GM23338 (cell line): ENCODE results near the gene DDIAS. TPM values are rescaled to one million over a fixed set of nuclear protein-coding genes. Genes with fewer than 3 reads are reported as not detected.

Experiments used
- ATAC-seq: fragments of 200-7000 bp; cut with Tn5 transposase; 3 replicates; pipeline ENCODE4 v1.9.1; 2020
- DNase-seq: peaks from one replicate; pipeline ENCODE4 v3.0.0-alpha.2; 2015; ENCODE audit warnings: low spot score
- H2AFZ ChIP-seq: fragments of 200-600 bp; sonication (generic); 2 replicates; pipeline ENCODE4 v1.8.0; 2016; ENCODE audit warnings: antibody characterized with exemption, mild to moderate bottlenecking, moderate library complexity
- H3F3A ChIP-seq: fragments of 200-600 bp; sonication (generic); replicated peaks from 2 replicates; pipeline ENCODE4 v1.8.0; 2017; ENCODE audit warnings: antibody characterized with exemption, mixed run types, low read depth
- H3K27ac ChIP-seq: fragments of 200-600 bp; sonication (generic); 2 replicates; pipeline ENCODE4 v1.6.1; 2016; ENCODE audit warnings: low read depth
- H3K27me3 ChIP-seq: fragments of 200-600 bp; sonication (generic); 2 replicates; pipeline ENCODE4 v1.8.0; 2016; ENCODE audit warnings: mild to moderate bottlenecking, mixed run types, moderate library complexity; ENCODE audit not compliant: insufficient read depth
- H3K36me3 ChIP-seq: fragments of 200-600 bp; sonication (generic); 2 replicates; pipeline ENCODE4 v1.8.0; 2016; ENCODE audit warnings: mild to moderate bottlenecking; ENCODE audit not compliant: insufficient read depth
- H3K4me1 ChIP-seq: fragments of 200-600 bp; sonication (generic); 2 replicates; pipeline ENCODE4 v1.8.0; 2016; ENCODE audit warnings: mild to moderate bottlenecking, moderate library complexity; ENCODE audit not compliant: insufficient read depth
- H3K4me2 ChIP-seq: fragments of 200-600 bp; sonication (generic); 2 replicates; pipeline ENCODE4 v1.7.1; 2017; ENCODE audit warnings: mixed run types
- H3K4me3 ChIP-seq: fragments of 200-600 bp; sonication (generic); 2 replicates; pipeline ENCODE4 v1.6.1; 2016; ENCODE audit warnings: mixed run types
- H3K79me2 ChIP-seq: fragments of 200-600 bp; sonication (generic); replicated peaks from 2 replicates; pipeline ENCODE4 v1.8.0; 2017; ENCODE audit warnings: mild to moderate bottlenecking; ENCODE audit not compliant: insufficient read depth
- H3K9me2 ChIP-seq: fragments of 200-600 bp; sonication (generic); 2 replicates; pipeline ENCODE4 v1.8.0; 2017; ENCODE audit not compliant: insufficient read depth
- H4K20me1 ChIP-seq: fragments of 200-600 bp; sonication (generic); replicated peaks from 2 replicates; pipeline ENCODE4 v1.8.0; 2017; ENCODE audit warnings: mild to moderate bottlenecking; ENCODE audit not compliant: insufficient read depth
- H3K27ac Mint-ChIP-seq: 2 replicates; pipeline ENCODE4 v1.8.0; 2020; ENCODE audit warnings: inconsistent platforms, mild to moderate bottlenecking, moderate library complexity, mixed read lengths
- H3K27me3 Mint-ChIP-seq: 3 replicates; pipeline ENCODE4 v1.8.0; 2022; ENCODE audit warnings: low read depth, mild to moderate bottlenecking, moderate library complexity, mixed read lengths, inconsistent platforms; ENCODE audit not compliant: insufficient read depth, poor library complexity
- H3K36me3 Mint-ChIP-seq: 3 replicates; pipeline ENCODE4 v1.8.0; 2021; ENCODE audit warnings: low read depth, mild to moderate bottlenecking, inconsistent platforms, moderate library complexity, mixed read lengths
- H3K4me1 Mint-ChIP-seq: 3 replicates; pipeline ENCODE4 v1.8.0; 2020; ENCODE audit warnings: mild to moderate bottlenecking, inconsistent platforms, mixed read lengths
- H3K4me3 Mint-ChIP-seq: 3 replicates; pipeline ENCODE4 v1.8.0; 2021; ENCODE audit warnings: moderate library complexity, mild to moderate bottlenecking, inconsistent platforms, mixed read lengths
- H3K9me3 Mint-ChIP-seq: 3 replicates; pipeline ENCODE4 v1.8.0; 2020; ENCODE audit warnings: moderate library complexity, mild to moderate bottlenecking, inconsistent platforms, mixed read lengths
- CREB1 ChIP-seq: fragments of 250-450 bp; sonication (Bioruptor Pico); IDR thresholded peaks from 2 replicates; pipeline ENCODE4 v1.5.0; 2020; ENCODE audit warnings: low read depth, mild to moderate bottlenecking, moderate library complexity
- CTCF ChIP-seq, 2 experiments: fragments of 200-600 bp in 1 of 2; sonication (generic) in 1 of 2; conservative IDR thresholded peaks; 2 replicates each; pipeline versions ENCODE4 v1.5.1 to v1.6.1; 2016 to 2017; ENCODE audit warnings: antibody characterized with exemption in 2 of 2, low read depth in 2 of 2, mild to moderate bottlenecking in 2 of 2, moderate library complexity in 1 of 2
- ETS1 ChIP-seq: IDR thresholded peaks from 2 replicates; pipeline ENCODE4 v1.6.1; 2016; ENCODE audit warnings: antibody characterized with exemption
- EZH2 ChIP-seq: fragments of 200-600 bp; sonication (generic); IDR thresholded peaks from one replicate; pipeline ENCODE4 v1.8.0; 2017; ENCODE audit warnings: antibody characterized with exemption, mild to moderate bottlenecking, low read depth; ENCODE audit not compliant: unreplicated experiment
- EZH2phosphoT487 ChIP-seq: fragments of 200-600 bp; sonication (generic); IDR thresholded peaks from one replicate; pipeline ENCODE4 v1.8.1; 2018; ENCODE audit warnings: antibody characterized with exemption; ENCODE audit not compliant: unreplicated experiment
- JUNB ChIP-seq: IDR thresholded peaks from one replicate; pipeline ENCODE4 v1.6.1; 2016; ENCODE audit warnings: antibody characterized with exemption; ENCODE audit not compliant: unreplicated experiment
- NANOG ChIP-seq: IDR thresholded peaks from 2 replicates; pipeline ENCODE4 v1.6.1; 2016; ENCODE audit warnings: antibody characterized with exemption, borderline replicate concordance
- POLR2AphosphoS5 ChIP-seq: IDR thresholded peaks from 2 replicates; pipeline ENCODE4 v1.6.1; 2016; ENCODE audit warnings: antibody characterized with exemption, low read depth
- REST ChIP-seq: IDR thresholded peaks from one replicate; pipeline ENCODE4 v1.6.1; 2018; ENCODE audit warnings: antibody characterized with exemption; ENCODE audit not compliant: unreplicated experiment
- STAT1 ChIP-seq: IDR thresholded peaks from one replicate; pipeline ENCODE4 v1.6.1; 2016; ENCODE audit warnings: antibody characterized with exemption; ENCODE audit not compliant: unreplicated experiment
- ZNF114 ChIP-seq: fragments of 250-450 bp; sonication (Bioruptor Pico); IDR thresholded peaks from 2 replicates; pipeline ENCODE4 v1.5.0; 2020; ENCODE audit warnings: mild to moderate bottlenecking, moderate library complexity
- ZNF331 ChIP-seq: fragments of 250-450 bp; sonication (Bioruptor Pico); IDR thresholded peaks from 2 replicates; pipeline ENCODE4 v1.5.0; 2020; ENCODE audit warnings: low read depth, mild to moderate bottlenecking, moderate library complexity
- ZNF462 ChIP-seq: fragments of 250-450 bp; sonication (Bioruptor Pico); IDR thresholded peaks from 2 replicates; pipeline ENCODE4 v1.5.0; 2020; ENCODE audit warnings: mild to moderate bottlenecking, moderate library complexity
- polyA plus RNA-seq: library from polyadenylated mRNA; unstranded; fragments of >200 nt; fragmentation: Nextera tagmentation; extraction: Ambion mirVana; gene quantifications from 2 replicates; pipeline ENCODE4 v1.2.1, GENCODE V29; 2016
- total RNA-seq: library from RNA; depleted of rRNA; stranded (reverse); fragments of >200 nt; shearing (Covaris generic); gene quantifications from 2 replicates; pipeline ENCODE4 v1.2.3, GENCODE V29; 2014

Gene DDIAS
- total and polyA plus RNA-seq, 2 experiments from 2014 or later, result 19.5 to 53.0 TPM

GRCh38 chr11:82892611-82893169, 8.8 kb upstream of the DDIAS start:
- Histone ChIP-seq H3K4me2 (no peak overlapping the region), H3K4me1 (no peaks in the 10 kb centered on the region), H4K20me1 (peaks cover 7% of the 10 kb centered on the region)

More at GRCh38 chr11:82892611-82893169, 8.8 kb upstream of the DDIAS start:
- no peak for DNase-seq
- no peaks in the 10 kb centered on the region for H3K27me3 Mint-ChIP-seq
- H3K4me1 Mint-ChIP-seq, result no peaks in the 10 kb centered on the region
- TF ChIP-seq ZNF331 (CRISPR knock-in tag) (no peak), EZH2 (no peak), NANOG (no peak), ETS1 (no peak), POLR2AphosphoS5 (no peak), CTCF (conservative IDR thresholded peaks at IDR 0.05; ENCODE audit: low read depth in 2 of 2) (no peak), REST (no peak), CREB1 (no peak), EZH2phosphoT487 (no peak), ZNF114 (CRISPR knock-in tag) (no peak), JUNB (no peak), ZNF462 (CRISPR knock-in tag) (no peak), STAT1 (no peak)
- no peak overlapping the region for H3K27ac Mint-ChIP-seq
- H3K79me2 ChIP-seq, result peaks cover 21% of the 10 kb centered on the region
- H3K9me2 ChIP-seq, result no peaks in the 10 kb centered on the region
- H2AFZ ChIP-seq, result no peak overlapping the region
- no peaks in the 10 kb centered on the region for H3K36me3 ChIP-seq
- H3K4me3 Mint-ChIP-seq, result no peak overlapping the region
- no peak overlapping the region for H3K4me3 ChIP-seq
- no peaks in the 10 kb centered on the region for H3F3A ChIP-seq
- ATAC-seq, result no peak
- H3K9me3 Mint-ChIP-seq, result no peaks in the 10 kb centered on the region
- H3K36me3 Mint-ChIP-seq, result no peaks in the 10 kb centered on the region
- H3K27ac ChIP-seq, result no peak overlapping the region
- H3K27me3 ChIP-seq, result no peaks in the 10 kb centered on the region
